DOHH2 (cell line): Measurements from ENCODE around the gene IL11.
A peak's percentile ranks its signal among the peaks of the same experiment; 100 is the strongest.

Source experiments
- H3F3A ChIP-seq: fragments of 200-600 bp; sonication (generic), shearing (Covaris generic); 2 replicates; pipeline ENCODE4 v1.6.0; 2016; ENCODE audit warnings: antibody characterized with exemption, mild to moderate bottlenecking; ENCODE audit not compliant: control insufficient read depth, insufficient read depth
- H3K27ac ChIP-seq: fragments of 200-600 bp; sonication (generic); 2 replicates; pipeline ENCODE4 v1.5.1; 2014; ENCODE audit warnings: low read depth, mild to moderate bottlenecking, low read length, moderate library complexity
- H3K27me3 ChIP-seq: fragments of 200-600 bp; sonication (generic); 2 replicates; pipeline ENCODE4 v1.6.1; 2014; ENCODE audit warnings: mild to moderate bottlenecking, low read length, mixed read lengths; ENCODE audit not compliant: control insufficient read depth
- H3K36me3 ChIP-seq: fragments of 200-600 bp; sonication (generic); 2 replicates; pipeline ENCODE4 v1.6.1; 2014; ENCODE audit warnings: mild to moderate bottlenecking, low read length, moderate library complexity, mixed read lengths; ENCODE audit not compliant: control insufficient read depth
- H3K4me1 ChIP-seq: fragments of 200-600 bp; sonication (generic); 2 replicates; pipeline ENCODE4 v1.6.1; 2014; ENCODE audit warnings: mild to moderate bottlenecking, low read length, mixed read lengths; ENCODE audit not compliant: control insufficient read depth
- H3K4me2 ChIP-seq: fragments of 200-600 bp; sonication (generic); 2 replicates; pipeline ENCODE4 v1.6.0; 2014; ENCODE audit warnings: mild to moderate bottlenecking, low read length, moderate library complexity
- H3K4me3 ChIP-seq: fragments of 200-600 bp; sonication (generic); 2 replicates; pipeline ENCODE4 v1.5.1; 2014; ENCODE audit warnings: mild to moderate bottlenecking, low read length, mixed read lengths
- H3K79me2 ChIP-seq: fragments of 200-600 bp; sonication (generic); 2 replicates; pipeline ENCODE4 v1.6.1; 2014; ENCODE audit warnings: mild to moderate bottlenecking, low read length, mixed read lengths; ENCODE audit not compliant: control insufficient read depth
- H3K9me2 ChIP-seq: fragments of 200-600 bp; sonication (generic); replicated peaks from 2 replicates; pipeline ENCODE4 v1.6.1; 2014; ENCODE audit warnings: mild to moderate bottlenecking, low read length, mixed read lengths; ENCODE audit not compliant: control insufficient read depth
- H3K9me3 ChIP-seq: fragments of 200-600 bp; sonication (generic); 2 replicates; pipeline ENCODE4 v1.6.1; 2014; ENCODE audit warnings: antibody characterized with exemption, low read length, mixed read lengths; ENCODE audit not compliant: control insufficient read depth, insufficient read depth
- H4K20me1 ChIP-seq: fragments of 200-600 bp; sonication (generic); 2 replicates; pipeline ENCODE4 v1.6.0; 2014; ENCODE audit warnings: low read depth, mild to moderate bottlenecking, antibody characterized with exemption, low read length, moderate library complexity; ENCODE audit not compliant: control insufficient read depth, insufficient read depth
- CTCF ChIP-seq: fragments of 200-600 bp; sonication (generic); IDR thresholded peaks from one replicate; pipeline ENCODE4 v1.5.1; 2014; ENCODE audit warnings: antibody characterized with exemption, mild to moderate bottlenecking, low read depth, low read length; ENCODE audit not compliant: poor library complexity, severe bottlenecking
- EZH2phosphoT487 ChIP-seq: fragments of 200-600 bp; sonication (generic); IDR thresholded peaks from 2 replicates; pipeline ENCODE4 v1.6.1; 2017; ENCODE audit warnings: borderline replicate concordance, mild to moderate bottlenecking, antibody characterized with exemption, low read length, moderate library complexity, mixed read lengths

IL11 gene

GRCh38 chr19:55358493-55358892 lies 11.8 kb downstream of the IL11 start:
- Histone ChIP-seq H3K9me3 (no peaks in the 10 kb centered on the region), H3K4me2 (no peak overlapping the region), H3K27me3 (peaks cover 24% of the 10 kb centered on the region), H3K9me2 (no peaks in the 10 kb centered on the region), H3K4me3 (no peak overlapping the region), H3K79me2 (no peaks in the 10 kb centered on the region), H3K27ac (no peak overlapping the region), H4K20me1 (no peaks in the 10 kb centered on the region), H3K36me3 (no peaks in the 10 kb centered on the region), H3F3A (no peaks in the 10 kb centered on the region), H3K4me1 (peaks cover 8% of the 10 kb centered on the region)
- TF ChIP-seq CTCF: no peak
- TF ChIP-seq EZH2phosphoT487: no peak

GRCh38 chr19:55355213-55355821 lies 14.9 kb downstream of the IL11 start:
- Histone ChIP-seq H3K27me3 (peaks cover 43% of the 10 kb centered on the region), H3K4me1 (peaks cover 11% of the 10 kb centered on the region), H3K36me3 (no peaks in the 10 kb centered on the region), H4K20me1 (no peaks in the 10 kb centered on the region), H3K4me3 (no peak overlapping the region), H3F3A (no peaks in the 10 kb centered on the region), H3K4me2 (no peak overlapping the region), H3K9me2 (no peaks in the 10 kb centered on the region), H3K79me2 (no peaks in the 10 kb centered on the region), H3K27ac (no peak overlapping the region), H3K9me3 (no peaks in the 10 kb centered on the region)
- TF ChIP-seq EZH2phosphoT487 (no peak), CTCF (no peak)

GRCh38 chr19:55354698-55355212 lies 15.5 kb downstream of the IL11 start, which contains the start of gene COX6B2:
COX6B2 (minus strand) TSS chr19:55354719; CDS start chr19:55354521, 198 bp downstream.
- H3K9me2 ChIP-seq: no peaks in the 10 kb centered on the region
- H3K9me3 ChIP-seq: no peaks in the 10 kb centered on the region
- H3K4me3 ChIP-seq: peak within 1 kb of the TSS; percentile 56
- H3K27ac ChIP-seq: no peak within 1 kb of the TSS
- H3K79me2 ChIP-seq: no peaks in the 10 kb centered on the region
- TF ChIP-seq EZH2phosphoT487 (no peak), CTCF (no peak)
- no peaks in the 10 kb centered on the region for H3F3A ChIP-seq
- peak within 1 kb of the TSS; percentile 56 for H3K4me2 ChIP-seq
- H3K27me3 ChIP-seq: peaks cover 43% of the 10 kb centered on the region
- no peaks in the 10 kb centered on the region for H3K36me3 ChIP-seq
- no peaks in the 10 kb centered on the region for H4K20me1 ChIP-seq
- peaks cover 11% of the 10 kb centered on the region for H3K4me1 ChIP-seq
